Breast epithelium (tissue), 3 donors: ENCODE measurements around the gene DSN1.
A peak's percentile ranks its signal among the peaks of the same experiment; 100 is the strongest.

Experiments
- CTCF ChIP-seq, 3 donors: fragments of 450-650 bp; IDR thresholded peaks; one replicate each; pipeline ENCODE4 v1.5.1; 2016 to 2017; ENCODE audit warnings: antibody characterized with exemption in 3 of 3, mild to moderate bottlenecking in 3 of 3, moderate library complexity in 3 of 3
- POLR2A ChIP-seq: fragments of 450-650 bp; IDR thresholded peaks from one replicate; pipeline ENCODE4 v1.6.1; 2016; ENCODE audit warnings: antibody characterized with exemption, mild to moderate bottlenecking, moderate library complexity

- TF ChIP-seq CTCF (IDR thresholded peaks at IDR 0.05): peak in 2 of 3 donors; percentile 44 to 61
- no peak for TF ChIP-seq POLR2A
Observed at GRCh38 chr20:36754656-36755222, 18.8 kb downstream of the DSN1 start.
